ENCODE results near the gene EFCAB7. TPM values are rescaled to one million over a fixed set of nuclear protein-coding genes. Genes with fewer than 3 reads are reported as not detected.

Gene EFCAB7
- total and polyA plus RNA-seq, 2 experiments from 2014 or later, result 4.2 to 4.9 TPM

DNA sequence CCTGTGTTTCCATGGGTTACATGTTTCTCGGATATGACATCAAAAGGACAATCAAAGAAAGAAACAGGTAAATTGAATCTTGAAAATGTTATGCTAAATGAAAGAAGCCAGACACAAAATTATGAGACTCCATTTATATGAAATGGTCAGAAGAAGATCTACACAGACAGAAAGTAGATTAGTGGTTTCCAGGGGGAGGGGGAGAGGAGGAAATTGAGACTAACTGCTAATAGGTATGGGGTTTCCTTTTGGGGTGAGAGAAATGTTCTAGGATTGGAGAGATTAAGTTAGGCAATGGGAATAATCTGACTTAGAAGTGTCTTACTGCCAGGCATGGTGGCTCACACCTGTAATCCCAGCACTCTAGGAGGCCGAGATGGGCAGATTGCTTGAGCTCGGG is 22.1 kb upstream of the EFCAB7 start:
- Histone ChIP-seq H3K9me2 (ENCODE audit: insufficient read depth) (no peaks in the 10 kb centered on the region), H3K4me1 (ENCODE audit: insufficient read depth) (no peaks in the 10 kb centered on the region), H3K4me3 (no peak overlapping the region), H3K36me3 (ENCODE audit: insufficient read depth) (no peaks in the 10 kb centered on the region), H3K79me2 (replicated peaks; ENCODE audit: insufficient read depth) (no peaks in the 10 kb centered on the region), H3K27me3 (ENCODE audit: insufficient read depth) (no peaks in the 10 kb centered on the region), H4K20me1 (replicated peaks; ENCODE audit: insufficient read depth) (no peaks in the 10 kb centered on the region), H3K27ac (ENCODE audit: low read depth) (no peak overlapping the region), H2AFZ (no peak overlapping the region), H3K4me2 (no peak overlapping the region), H3F3A (replicated peaks; ENCODE audit: low read depth) (no peaks in the 10 kb centered on the region)
- H3K27me3 Mint-ChIP-seq (ENCODE audit: insufficient read depth, low read depth, poor library complexity), result no peaks in the 10 kb centered on the region
- no peak overlapping the region for H3K27ac Mint-ChIP-seq
- DNase-seq (ENCODE audit: low spot score) (no peak), ATAC-seq (no peak)
- H3K4me1 Mint-ChIP-seq, result no peaks in the 10 kb centered on the region
- peaks cover 24% of the 10 kb centered on the region for H3K36me3 Mint-ChIP-seq (ENCODE audit: low read depth)
- TF ChIP-seq, protein P1, sequence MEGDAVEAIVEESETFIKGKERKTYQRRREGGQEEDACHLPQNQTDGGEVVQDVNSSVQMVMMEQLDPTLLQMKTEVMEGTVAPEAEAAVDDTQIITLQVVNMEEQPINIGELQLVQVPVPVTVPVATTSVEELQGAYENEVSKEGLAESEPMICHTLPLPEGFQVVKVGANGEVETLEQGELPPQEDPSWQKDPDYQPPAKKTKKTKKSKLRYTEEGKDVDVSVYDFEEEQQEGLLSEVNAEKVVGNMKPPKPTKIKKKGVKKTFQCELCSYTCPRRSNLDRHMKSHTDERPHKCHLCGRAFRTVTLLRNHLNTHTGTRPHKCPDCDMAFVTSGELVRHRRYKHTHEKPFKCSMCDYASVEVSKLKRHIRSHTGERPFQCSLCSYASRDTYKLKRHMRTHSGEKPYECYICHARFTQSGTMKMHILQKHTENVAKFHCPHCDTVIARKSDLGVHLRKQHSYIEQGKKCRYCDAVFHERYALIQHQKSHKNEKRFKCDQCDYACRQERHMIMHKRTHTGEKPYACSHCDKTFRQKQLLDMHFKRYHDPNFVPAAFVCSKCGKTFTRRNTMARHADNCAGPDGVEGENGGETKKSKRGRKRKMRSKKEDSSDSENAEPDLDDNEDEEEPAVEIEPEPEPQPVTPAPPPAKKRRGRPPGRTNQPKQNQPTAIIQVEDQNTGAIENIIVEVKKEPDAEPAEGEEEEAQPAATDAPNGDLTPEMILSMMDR (conservative IDR thresholded peaks at IDR 0.05; ENCODE audit: low read depth in 2 of 2), result no peak
- TF ChIP-seq, protein P2, sequence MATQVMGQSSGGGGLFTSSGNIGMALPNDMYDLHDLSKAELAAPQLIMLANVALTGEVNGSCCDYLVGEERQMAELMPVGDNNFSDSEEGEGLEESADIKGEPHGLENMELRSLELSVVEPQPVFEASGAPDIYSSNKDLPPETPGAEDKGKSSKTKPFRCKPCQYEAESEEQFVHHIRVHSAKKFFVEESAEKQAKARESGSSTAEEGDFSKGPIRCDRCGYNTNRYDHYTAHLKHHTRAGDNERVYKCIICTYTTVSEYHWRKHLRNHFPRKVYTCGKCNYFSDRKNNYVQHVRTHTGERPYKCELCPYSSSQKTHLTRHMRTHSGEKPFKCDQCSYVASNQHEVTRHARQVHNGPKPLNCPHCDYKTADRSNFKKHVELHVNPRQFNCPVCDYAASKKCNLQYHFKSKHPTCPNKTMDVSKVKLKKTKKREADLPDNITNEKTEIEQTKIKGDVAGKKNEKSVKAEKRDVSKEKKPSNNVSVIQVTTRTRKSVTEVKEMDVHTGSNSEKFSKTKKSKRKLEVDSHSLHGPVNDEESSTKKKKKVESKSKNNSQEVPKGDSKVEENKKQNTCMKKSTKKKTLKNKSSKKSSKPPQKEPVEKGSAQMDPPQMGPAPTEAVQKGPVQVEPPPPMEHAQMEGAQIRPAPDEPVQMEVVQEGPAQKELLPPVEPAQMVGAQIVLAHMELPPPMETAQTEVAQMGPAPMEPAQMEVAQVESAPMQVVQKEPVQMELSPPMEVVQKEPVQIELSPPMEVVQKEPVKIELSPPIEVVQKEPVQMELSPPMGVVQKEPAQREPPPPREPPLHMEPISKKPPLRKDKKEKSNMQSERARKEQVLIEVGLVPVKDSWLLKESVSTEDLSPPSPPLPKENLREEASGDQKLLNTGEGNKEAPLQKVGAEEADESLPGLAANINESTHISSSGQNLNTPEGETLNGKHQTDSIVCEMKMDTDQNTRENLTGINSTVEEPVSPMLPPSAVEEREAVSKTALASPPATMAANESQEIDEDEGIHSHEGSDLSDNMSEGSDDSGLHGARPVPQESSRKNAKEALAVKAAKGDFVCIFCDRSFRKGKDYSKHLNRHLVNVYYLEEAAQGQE (IDR thresholded peaks at IDR 0.05; ENCODE audit: unreplicated experiment), result no peak
- TF ChIP-seq EZH2 (IDR thresholded peaks at IDR 0.05; ENCODE audit: low read depth, unreplicated experiment), result no peak
- no peak for TF ChIP-seq ZNF114 (CRISPR knock-in tag; IDR thresholded peaks at IDR 0.05)
- no peak for TF ChIP-seq CREB1 (CRISPR knock-in tag; IDR thresholded peaks at IDR 0.05; ENCODE audit: low read depth)
- no peak for TF ChIP-seq POLR2AphosphoS5 (IDR thresholded peaks at IDR 0.05; ENCODE audit: low read depth)
- TF ChIP-seq, protein P3, sequence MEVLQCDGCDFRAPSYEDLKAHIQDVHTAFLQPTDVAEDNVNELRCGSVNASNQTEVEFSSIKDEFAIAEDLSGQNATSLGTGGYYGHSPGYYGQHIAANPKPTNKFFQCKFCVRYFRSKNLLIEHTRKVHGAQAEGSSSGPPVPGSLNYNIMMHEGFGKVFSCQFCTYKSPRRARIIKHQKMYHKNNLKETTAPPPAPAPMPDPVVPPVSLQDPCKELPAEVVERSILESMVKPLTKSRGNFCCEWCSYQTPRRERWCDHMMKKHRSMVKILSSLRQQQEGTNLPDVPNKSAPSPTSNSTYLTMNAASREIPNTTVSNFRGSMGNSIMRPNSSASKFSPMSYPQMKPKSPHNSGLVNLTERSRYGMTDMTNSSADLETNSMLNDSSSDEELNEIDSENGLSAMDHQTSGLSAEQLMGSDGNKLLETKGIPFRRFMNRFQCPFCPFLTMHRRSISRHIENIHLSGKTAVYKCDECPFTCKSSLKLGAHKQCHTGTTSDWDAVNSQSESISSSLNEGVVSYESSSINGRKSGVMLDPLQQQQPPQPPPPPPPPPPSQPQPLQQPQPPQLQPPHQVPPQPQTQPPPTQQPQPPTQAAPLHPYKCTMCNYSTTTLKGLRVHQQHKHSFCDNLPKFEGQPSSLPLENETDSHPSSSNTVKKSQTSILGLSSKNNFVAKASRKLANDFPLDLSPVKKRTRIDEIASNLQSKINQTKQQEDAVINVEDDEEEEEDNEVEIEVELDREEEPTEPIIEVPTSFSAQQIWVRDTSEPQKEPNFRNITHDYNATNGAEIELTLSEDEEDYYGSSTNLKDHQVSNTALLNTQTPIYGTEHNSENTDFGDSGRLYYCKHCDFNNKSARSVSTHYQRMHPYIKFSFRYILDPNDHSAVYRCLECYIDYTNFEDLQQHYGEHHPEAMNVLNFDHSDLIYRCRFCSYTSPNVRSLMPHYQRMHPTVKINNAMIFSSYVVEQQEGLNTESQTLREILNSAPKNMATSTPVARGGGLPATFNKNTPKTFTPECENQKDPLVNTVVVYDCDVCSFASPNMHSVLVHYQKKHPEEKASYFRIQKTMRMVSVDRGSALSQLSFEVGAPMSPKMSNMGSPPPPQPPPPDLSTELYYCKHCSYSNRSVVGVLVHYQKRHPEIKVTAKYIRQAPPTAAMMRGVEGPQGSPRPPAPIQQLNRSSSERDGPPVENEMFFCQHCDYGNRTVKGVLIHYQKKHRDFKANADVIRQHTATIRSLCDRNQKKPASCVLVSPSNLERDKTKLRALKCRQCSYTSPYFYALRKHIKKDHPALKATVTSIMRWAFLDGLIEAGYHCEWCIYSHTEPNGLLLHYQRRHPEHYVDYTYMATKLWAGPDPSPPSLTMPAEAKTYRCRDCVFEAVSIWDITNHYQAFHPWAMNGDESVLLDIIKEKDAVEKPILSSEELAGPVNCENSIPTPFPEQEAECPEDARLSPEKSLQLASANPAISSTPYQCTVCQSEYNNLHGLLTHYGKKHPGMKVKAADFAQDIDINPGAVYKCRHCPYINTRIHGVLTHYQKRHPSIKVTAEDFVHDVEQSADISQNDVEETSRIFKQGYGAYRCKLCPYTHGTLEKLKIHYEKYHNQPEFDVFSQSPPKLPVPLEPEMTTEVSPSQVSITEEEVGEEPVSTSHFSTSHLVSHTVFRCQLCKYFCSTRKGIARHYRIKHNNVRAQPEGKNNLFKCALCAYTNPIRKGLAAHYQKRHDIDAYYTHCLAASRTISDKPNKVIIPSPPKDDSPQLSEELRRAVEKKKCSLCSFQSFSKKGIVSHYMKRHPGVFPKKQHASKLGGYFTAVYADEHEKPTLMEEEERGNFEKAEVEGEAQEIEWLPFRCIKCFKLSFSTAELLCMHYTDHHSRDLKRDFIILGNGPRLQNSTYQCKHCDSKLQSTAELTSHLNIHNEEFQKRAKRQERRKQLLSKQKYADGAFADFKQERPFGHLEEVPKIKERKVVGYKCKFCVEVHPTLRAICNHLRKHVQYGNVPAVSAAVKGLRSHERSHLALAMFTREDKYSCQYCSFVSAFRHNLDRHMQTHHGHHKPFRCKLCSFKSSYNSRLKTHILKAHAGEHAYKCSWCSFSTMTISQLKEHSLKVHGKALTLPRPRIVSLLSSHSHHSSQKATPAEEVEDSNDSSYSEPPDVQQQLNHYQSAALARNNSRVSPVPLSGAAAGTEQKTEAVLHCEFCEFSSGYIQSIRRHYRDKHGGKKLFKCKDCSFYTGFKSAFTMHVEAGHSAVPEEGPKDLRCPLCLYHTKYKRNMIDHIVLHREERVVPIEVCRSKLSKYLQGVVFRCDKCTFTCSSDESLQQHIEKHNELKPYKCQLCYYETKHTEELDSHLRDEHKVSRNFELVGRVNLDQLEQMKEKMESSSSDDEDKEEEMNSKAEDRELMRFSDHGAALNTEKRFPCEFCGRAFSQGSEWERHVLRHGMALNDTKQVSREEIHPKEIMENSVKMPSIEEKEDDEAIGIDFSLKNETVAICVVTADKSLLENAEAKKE (CRISPR knock-in tag; IDR thresholded peaks at IDR 0.05), result no peak
- H3K4me3 Mint-ChIP-seq, result no peak overlapping the region
- H3K9me3 Mint-ChIP-seq, result peaks cover 2% of the 10 kb centered on the region; the same call in 1 of the 3 replicates

Measured in GM23338 (cell line).